HepG2 (cell line): Measurements from ENCODE around the gene HPS1.

Source experiments
- CTCF ChIP-seq: sonication (generic); formaldehyde crosslinking; IDR thresholded peaks from 2 replicates; pipeline ENCODE4 v1.5.0; 2020; ENCODE audit warnings: mild to moderate bottlenecking, missing genetic modification reagents, moderate library complexity
- EP300 ChIP-seq, 3 experiments: sonication (generic) in 1 of 3; formaldehyde crosslinking in 1 of 3; IDR thresholded peaks; 2 replicates each; pipeline versions ENCODE4 v1.5.1 to v1.6.1; 2011 to 2020; ENCODE audit warnings: low read depth in 2 of 3, low read length in 2 of 3, borderline replicate concordance in 1 of 3, improper control_type of control experiment in 1 of 3, mild to moderate bottlenecking in 1 of 3, missing genetic modification reagents in 1 of 3, moderate library complexity in 1 of 3
- EZH2 ChIP-seq: conservative IDR thresholded peaks from 2 replicates; pipeline ENCODE4 v1.6.1; 2012; ENCODE audit warnings: mild to moderate bottlenecking, low read depth, low read length, moderate library complexity
- GATAD2A ChIP-seq: IDR thresholded peaks from 2 replicates; pipeline ENCODE4 v1.6.1; 2016
- NR2C2 ChIP-seq: sonication (generic); formaldehyde crosslinking; IDR thresholded peaks from 2 replicates; pipeline ENCODE4 v1.4.0; 2020; ENCODE audit warnings: missing genetic modification reagents, mild to moderate bottlenecking, moderate library complexity, borderline replicate concordance
- POLR2AphosphoS5 ChIP-seq: IDR thresholded peaks from 2 replicates; pipeline ENCODE4 v1.6.1; 2012; ENCODE audit warnings: low read depth, low read length
- RBM22 ChIP-seq: fragments of 200-400 bp; formaldehyde crosslinking; optimal IDR thresholded peaks from 2 replicates; pipeline ENCODE3; 2017; ENCODE audit warnings: mild to moderate bottlenecking, low read length, moderate library complexity
- REL ChIP-seq: sonication (generic); formaldehyde crosslinking; conservative IDR thresholded peaks from 2 replicates; pipeline ENCODE4 v1.8.0; 2022; ENCODE audit warnings: mild to moderate bottlenecking, missing genetic modification reagents, moderate library complexity
- REST ChIP-seq, 2 experiments: IDR thresholded peaks; 2 replicates each; pipeline ENCODE4 v1.6.1; 2011 to 2012; ENCODE audit warnings: low read length in 2 of 2, borderline replicate concordance in 1 of 2, low read depth in 1 of 2, mild to moderate bottlenecking in 1 of 2, moderate library complexity in 1 of 2
- SMC3 ChIP-seq: IDR thresholded peaks from 2 replicates; pipeline ENCODE4 v1.6.1; 2011; ENCODE audit warnings: low read length, improper control_type of control experiment
- STAG1 ChIP-seq: sonication (generic); formaldehyde crosslinking; IDR thresholded peaks from 2 replicates; pipeline ENCODE4 v1.4.0; 2020; ENCODE audit warnings: missing genetic modification reagents
- UBTF ChIP-seq: sonication (generic); formaldehyde crosslinking; IDR thresholded peaks from 2 replicates; pipeline ENCODE4 v1.4.0; 2020; ENCODE audit warnings: mild to moderate bottlenecking, missing genetic modification reagents
- ZNF430 ChIP-seq: sonication (generic); formaldehyde crosslinking; IDR thresholded peaks from 2 replicates; pipeline ENCODE4 v1.9.0; 2021; ENCODE audit warnings: mild to moderate bottlenecking, missing genetic modification reagents
- ZNF644 ChIP-seq: IDR thresholded peaks from 2 replicates; pipeline ENCODE4 v1.6.1; 2016; ENCODE audit warnings: low read depth

- TF ChIP-seq RBM22 (no peak), REL (CRISPR knock-in tag) (no peak), POLR2AphosphoS5 (no peak), GATAD2A (CRISPR knock-in tag) (no peak), NR2C2 (CRISPR knock-in tag) (no peak), CTCF (no peak), UBTF (CRISPR knock-in tag) (no peak), EP300 (IDR thresholded peaks at IDR 0.05; ENCODE audit: low read depth in 2 of 2, low read length in 2 of 2) (no peak), EP300 (CRISPR knock-in tag; IDR thresholded peaks at IDR 0.05; ENCODE audit: borderline replicate concordance) (no peak), REST (IDR thresholded peaks at IDR 0.05; ENCODE audit: borderline replicate concordance in 1 of 2, low read depth in 1 of 2, low read length in 2 of 2) (no peak), STAG1 (CRISPR knock-in tag) (no peak), SMC3 (no peak), ZNF430 (no peak), EZH2 (no peak), ZNF644 (CRISPR knock-in tag) (no peak)
Measured at GRCh38 chr10:98482096-98482495, 35.4 kb upstream of the HPS1 start.
